PC-9 (cell line): ENCODE measurements around the gene USH2A. TPM values are rescaled to one million over a fixed set of nuclear protein-coding genes. Genes with fewer than 3 reads are reported as not detected.
A peak's percentile ranks its signal among the peaks of the same experiment; 100 is the strongest.

Source experiments
- BruUV-seq: library from RNA; stranded (reverse); fragments of 400-500 nt; replicated peaks from 2 replicates; lab custom pipeline; 2021; lab: Mats Ljungman, UMichigan
- CTCF ChIA-PET: fragments of 300-600 bp; sonication (Branson Sonifier 250); formaldehyde crosslinking; loops from one replicate; lab custom pipeline; 2022; ENCODE audit warnings: antibody characterized with exemption; lab: Charles Lee
- POLR2A ChIA-PET: fragments of 300-600 bp; sonication (Branson Sonifier 250); formaldehyde crosslinking; loops from one replicate; lab custom pipeline; 2022; ENCODE audit warnings: antibody characterized with exemption; ENCODE audit not compliant: unreplicated experiment; lab: Charles Lee
- DNase-seq, 2 experiments: peaks; one replicate each; pipeline versions ENCODE4 v3.0.0 to v3.0.0-alpha.2; 2015 to 2022; ENCODE audit warnings: mixed read lengths in 1 of 2
- H2AFZ ChIP-seq: fragments of 200-600 bp; sonication (generic); 2 replicates; pipeline ENCODE4 v1.8.1; 2017; ENCODE audit warnings: antibody characterized with exemption
- H3F3A ChIP-seq: fragments of 200-600 bp; sonication (generic); 2 replicates; pipeline ENCODE4 v1.8.1; 2017; ENCODE audit warnings: antibody characterized with exemption, mild to moderate bottlenecking, low read depth; ENCODE audit not compliant: insufficient read depth
- H3K27ac ChIP-seq: fragments of 200-600 bp; sonication (generic); 2 replicates; pipeline ENCODE4 v1.6.1; 2016; ENCODE audit warnings: mixed run types
- H3K27me3 ChIP-seq: fragments of 200-600 bp; sonication (generic); 2 replicates; pipeline ENCODE4 v1.6.1; 2016; ENCODE audit warnings: low read depth, mixed run types; ENCODE audit not compliant: insufficient read depth
- H3K36me3 ChIP-seq: fragments of 200-600 bp; sonication (generic); 2 replicates; pipeline ENCODE4 v1.6.1; 2016; ENCODE audit warnings: low read depth, mixed run types
- H3K4me1 ChIP-seq: fragments of 200-600 bp; sonication (generic); replicated peaks from 2 replicates; pipeline ENCODE4 v1.6.1; 2016; ENCODE audit warnings: mixed run types; ENCODE audit not compliant: insufficient read depth
- H3K4me2 ChIP-seq: fragments of 200-600 bp; sonication (generic); 2 replicates; pipeline ENCODE4 v1.6.1; 2017; ENCODE audit warnings: mixed run types
- H3K4me3 ChIP-seq: fragments of 200-600 bp; sonication (generic); 2 replicates; pipeline ENCODE4 v1.6.1; 2016; ENCODE audit warnings: mixed run types
- H3K79me2 ChIP-seq: fragments of 200-600 bp; sonication (generic); 2 replicates; pipeline ENCODE4 v1.6.1; 2017; ENCODE audit warnings: low read depth, mixed run types
- H3K9me2 ChIP-seq: fragments of 200-600 bp; sonication (generic); 2 replicates; pipeline ENCODE4 v1.8.1; 2017; ENCODE audit warnings: mild to moderate bottlenecking; ENCODE audit not compliant: insufficient read depth
- H3K9me3 ChIP-seq: fragments of 200-600 bp; sonication (generic); 2 replicates; pipeline ENCODE4 v1.8.1; 2016; ENCODE audit warnings: low read depth; ENCODE audit not compliant: insufficient read depth
- H4K20me1 ChIP-seq: fragments of 200-600 bp; sonication (generic); 2 replicates; pipeline ENCODE4 v1.8.1; 2017; ENCODE audit not compliant: insufficient read depth
- CTCF ChIP-seq: fragments of 200-600 bp; sonication (generic); conservative IDR thresholded peaks from 2 replicates; pipeline ENCODE4 v1.6.1; 2017; ENCODE audit warnings: mixed run types, antibody characterized with exemption, mild to moderate bottlenecking, moderate library complexity
- EZH2 ChIP-seq: fragments of 200-600 bp; sonication (generic); IDR thresholded peaks from 2 replicates; pipeline ENCODE4 v1.8.0; 2017; ENCODE audit warnings: antibody characterized with exemption, low read depth
- intact Hi-C: fragments of 100-400 bp; cut with micrococcal nuclease; formaldehyde crosslinking; loops from one replicate; pipeline ENCODE4 v1.10.0; 2022; ENCODE audit not compliant: unreplicated experiment
- total RNA-seq: library from RNA; stranded (reverse); gene quantifications from 2 replicates; pipeline ENCODE4 v1.2.3, GENCODE V29; 2021

Gene USH2A
- total RNA-seq, 1 experiment from 2014 or later = not detected

- ChIA-PET CTCF (no interaction called here), POLR2A (no interaction called here)
- no peak overlapping the region for H3K4me3 ChIP-seq
- H3F3A ChIP-seq = no peaks in the 10 kb centered on the region
- no peaks in the 10 kb centered on the region for H3K79me2 ChIP-seq
- no peaks in the 10 kb centered on the region for H3K36me3 ChIP-seq
- H3K27ac ChIP-seq = no peak overlapping the region
- no peaks in the 10 kb centered on the region for H3K27me3 ChIP-seq
- H3K9me3 ChIP-seq = no peaks in the 10 kb centered on the region
- H3K4me1 ChIP-seq = no peaks in the 10 kb centered on the region
- H4K20me1 ChIP-seq = no peaks in the 10 kb centered on the region; the same call in 1 of the 2 replicates
- H3K4me2 ChIP-seq = no peak overlapping the region
- intact Hi-C loops = no loop called here
- no peak overlapping the region for H2AFZ ChIP-seq
- no peaks in the 10 kb centered on the region for H3K9me2 ChIP-seq
- DNase-seq = no peak
- TF ChIP-seq CTCF (peak; percentile 45), EZH2 (no peak)
- BruUV-seq = no TSS peak
Measured at GRCh38 chr1:215992620-215993019, 430.6 kb downstream of the USH2A start.

- H3K9me2 ChIP-seq = no peaks in the 10 kb centered on the region
- ChIA-PET CTCF (no interaction called here), POLR2A (no interaction called here)
- H3K36me3 ChIP-seq = no peaks in the 10 kb centered on the region
- H3K4me2 ChIP-seq = no peak overlapping the region
- H3F3A ChIP-seq = no peaks in the 10 kb centered on the region
- TF ChIP-seq CTCF = no peak
- no peak for TF ChIP-seq EZH2
- H4K20me1 ChIP-seq = no peaks in the 10 kb centered on the region
- no peak overlapping the region for H3K4me3 ChIP-seq
- H3K27ac ChIP-seq = no peak overlapping the region
- no peak overlapping the region for H2AFZ ChIP-seq
- H3K79me2 ChIP-seq = no peaks in the 10 kb centered on the region
- no peak for DNase-seq
- H3K4me1 ChIP-seq = no peaks in the 10 kb centered on the region
- intact Hi-C loops = no loop called here
- H3K9me3 ChIP-seq = no peaks in the 10 kb centered on the region
- no TSS peak for BruUV-seq
- no peaks in the 10 kb centered on the region for H3K27me3 ChIP-seq
Measured at GRCh38 chr1:215987092-215987875, 436.0 kb downstream of the USH2A start.

- H2AFZ ChIP-seq = no peak overlapping the region
- no peak for DNase-seq
- ChIA-PET POLR2A (no interaction called here), CTCF (no interaction called here)
- no peaks in the 10 kb centered on the region for H3F3A ChIP-seq
- no peaks in the 10 kb centered on the region for H3K9me3 ChIP-seq
- H3K79me2 ChIP-seq = no peaks in the 10 kb centered on the region
- no peaks in the 10 kb centered on the region for H3K27me3 ChIP-seq
- no peaks in the 10 kb centered on the region for H4K20me1 ChIP-seq
- H3K4me3 ChIP-seq = no peak overlapping the region
- no TSS peak for BruUV-seq
- TF ChIP-seq CTCF (no peak), EZH2 (no peak)
- intact Hi-C loops = no loop called here
- no peaks in the 10 kb centered on the region for H3K36me3 ChIP-seq
- no peak overlapping the region for H3K4me2 ChIP-seq
- no peaks in the 10 kb centered on the region for H3K9me2 ChIP-seq
- H3K27ac ChIP-seq = no peak overlapping the region
- no peaks in the 10 kb centered on the region for H3K4me1 ChIP-seq
Measured at GRCh38 chr1:215986401-215986800, 436.8 kb downstream of the USH2A start.
